ENCODE data around the gene TULP4. TPM values are rescaled to one million over a fixed set of nuclear protein-coding genes. Genes with fewer than 3 reads are reported as not detected.
A peak's percentile ranks its signal among the peaks of the same experiment; 100 is the strongest.

TULP4 gene
- total and polyA plus RNA-seq, 2 donors (not counting 1 experiment from before 2014, with no cell fraction given) = 12.0 to 90.0 TPM

DNA sequence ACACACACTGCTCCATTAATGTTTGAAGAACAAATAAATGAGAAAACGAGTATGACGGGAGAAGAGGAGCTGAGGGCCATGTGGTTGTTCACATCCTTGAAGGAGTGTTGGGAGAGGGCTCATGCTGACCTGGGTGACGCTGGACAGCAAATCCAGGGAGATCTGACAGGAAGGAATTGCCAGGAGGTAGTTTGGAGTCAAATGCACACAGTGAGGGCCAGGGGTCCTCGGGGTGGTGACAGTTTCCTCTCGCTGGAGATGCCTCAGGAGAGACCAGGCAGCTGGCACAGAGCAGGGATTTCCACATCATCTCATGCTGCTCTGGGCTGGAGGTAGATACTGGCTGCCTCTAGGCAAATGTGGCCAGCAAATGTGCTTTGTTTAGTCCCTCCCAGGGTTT, 245.7 kb downstream of the TULP4 start:
- Mint-ChIP-seq H3K4me1 (peaks cover 24% of the 10 kb centered on the region), H3K4me3 (no peak overlapping the region), H3K9me3 (ENCODE audit: insufficient read depth) (no peaks in the 10 kb centered on the region), H3K27me3 (no peaks in the 10 kb centered on the region), H3K27ac (peak overlapping the region; percentile 50)
- Histone ChIP-seq H3K36me3 (replicated peaks in 1 of 2; ENCODE audit: control extremely low read depth in 1 of 2, control insufficient read depth in 1 of 2, extremely low read depth in 1 of 2, insufficient read depth in 2 of 2, low read length in 1 of 2) (no peaks in the 10 kb centered on the region), H3K27me3 (replicated peaks in 1 of 4; ENCODE audit: control extremely low read depth in 1 of 4, control insufficient read depth in 3 of 4, insufficient read depth in 4 of 4, low read length in 3 of 4) (no peaks in the 10 kb centered on the region), H3K9me3 (ENCODE audit: control extremely low read depth in 1 of 3, control insufficient read depth in 2 of 3, insufficient read depth in 1 of 3, low read length in 2 of 3) (no peaks in the 10 kb centered on the region), H3K9ac (ENCODE audit: low read length) (no peak overlapping the region), H3K4me1 (ENCODE audit: control insufficient read depth in 2 of 2, insufficient read depth in 2 of 2, low read length in 2 of 2) (peaks cover 15 to 21% of the 10 kb centered on the region in 2 donors), H4K20me1 (ENCODE audit: control insufficient read depth, insufficient read depth, low read length, poor library complexity, severe bottlenecking) (peaks cover 12% of the 10 kb centered on the region), H3K4me2 (replicated peaks; ENCODE audit: low read depth, low read length, poor library complexity, severe bottlenecking) (no peak overlapping the region), H3K4me3 (ENCODE audit: control extremely low read depth in 1 of 5, extremely low read depth in 1 of 5, insufficient read depth in 1 of 5, low read depth in 2 of 5, low read length in 4 of 5) (no peak overlapping the region), H3K79me2 (ENCODE audit: control insufficient read depth, insufficient read depth, low read length) (peaks cover 28% of the 10 kb centered on the region), H3K27ac (ENCODE audit: low read length in 2 of 2) (no peak overlapping the region), H2AFZ (ENCODE audit: insufficient read depth, low read depth, low read length, poor library complexity, severe bottlenecking) (no peak overlapping the region)
- DNase-seq (no peak), ATAC-seq (ENCODE audit: low read depth) (no peak)
- intact Hi-C loops (cut with micrococcal nuclease) = loop anchor here (2.0 to 10.0 kb wide), 3 partner anchors 83 to 391 kb away; partner anchors contain the start of genes DYNLT1, GTF2H5 and SERAC1
- ChIA-PET POLR2A (no interaction called here), CTCF (no interaction called here)
- TF ChIP-seq, protein P1, sequence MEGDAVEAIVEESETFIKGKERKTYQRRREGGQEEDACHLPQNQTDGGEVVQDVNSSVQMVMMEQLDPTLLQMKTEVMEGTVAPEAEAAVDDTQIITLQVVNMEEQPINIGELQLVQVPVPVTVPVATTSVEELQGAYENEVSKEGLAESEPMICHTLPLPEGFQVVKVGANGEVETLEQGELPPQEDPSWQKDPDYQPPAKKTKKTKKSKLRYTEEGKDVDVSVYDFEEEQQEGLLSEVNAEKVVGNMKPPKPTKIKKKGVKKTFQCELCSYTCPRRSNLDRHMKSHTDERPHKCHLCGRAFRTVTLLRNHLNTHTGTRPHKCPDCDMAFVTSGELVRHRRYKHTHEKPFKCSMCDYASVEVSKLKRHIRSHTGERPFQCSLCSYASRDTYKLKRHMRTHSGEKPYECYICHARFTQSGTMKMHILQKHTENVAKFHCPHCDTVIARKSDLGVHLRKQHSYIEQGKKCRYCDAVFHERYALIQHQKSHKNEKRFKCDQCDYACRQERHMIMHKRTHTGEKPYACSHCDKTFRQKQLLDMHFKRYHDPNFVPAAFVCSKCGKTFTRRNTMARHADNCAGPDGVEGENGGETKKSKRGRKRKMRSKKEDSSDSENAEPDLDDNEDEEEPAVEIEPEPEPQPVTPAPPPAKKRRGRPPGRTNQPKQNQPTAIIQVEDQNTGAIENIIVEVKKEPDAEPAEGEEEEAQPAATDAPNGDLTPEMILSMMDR (IDR thresholded peaks at IDR 0.05) = no peak
- TF ChIP-seq EZH2 (IDR thresholded peaks at IDR 0.05; ENCODE audit: borderline replicate concordance, insufficient read depth, low read depth, low read length, poor library complexity, severe bottlenecking) = no peak
- WGBS (ENCODE audit: insufficient coverage) = 97% methylated on average over 5 of the region's 5 CpGs

DNA sequence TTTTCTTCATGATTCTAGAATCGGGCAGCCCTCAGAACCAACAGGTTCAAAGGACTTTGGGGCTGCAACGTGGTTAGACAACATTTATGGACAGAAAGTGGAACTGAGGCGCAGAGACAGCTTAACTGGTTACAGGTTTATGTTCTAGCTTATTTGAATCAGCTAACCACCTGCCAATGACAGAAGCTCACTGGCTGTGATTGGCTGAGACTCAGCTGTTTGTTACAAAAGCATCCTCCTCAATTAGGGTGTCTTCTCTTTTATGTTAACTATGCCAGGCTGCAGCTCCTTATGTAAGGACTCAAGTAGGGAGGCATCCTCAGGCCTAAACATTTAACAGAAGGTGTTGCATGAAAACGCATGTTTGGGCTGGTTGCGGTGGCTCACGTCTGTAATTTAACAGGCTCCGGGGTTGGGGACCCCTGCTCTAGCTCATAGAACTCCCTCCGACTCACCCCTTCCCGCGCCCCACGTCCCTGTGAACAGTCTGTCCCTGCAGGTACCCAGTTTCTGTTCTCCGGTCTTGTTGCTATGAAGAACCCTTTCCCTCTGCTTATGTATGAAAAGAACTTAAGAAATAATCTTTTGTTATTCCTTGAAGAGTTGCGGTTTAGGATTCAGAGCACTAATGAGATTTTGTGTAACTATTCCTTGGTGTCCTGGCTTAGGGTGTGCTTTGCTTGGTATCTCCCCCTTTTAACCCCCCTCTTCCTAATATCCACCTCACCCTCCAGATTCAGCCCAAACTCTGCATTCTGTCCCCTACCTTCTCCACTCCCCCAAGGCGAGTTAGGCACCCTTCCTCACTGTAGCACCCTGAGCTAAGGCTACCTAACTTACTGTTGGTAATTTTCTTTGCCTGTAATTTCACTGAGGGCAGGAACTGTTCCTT, 246.4 kb downstream of the TULP4 start:
- no peak overlapping the region for H3K4me3 ChIP-seq (ENCODE audit: control extremely low read depth in 1 of 5, extremely low read depth in 1 of 5, insufficient read depth in 1 of 5, low read depth in 2 of 5, low read length in 4 of 5)
- H2AFZ ChIP-seq (ENCODE audit: insufficient read depth, low read depth, low read length, poor library complexity, severe bottlenecking) = peak overlapping the region; percentile 81
- H3K79me2 ChIP-seq (ENCODE audit: control insufficient read depth, insufficient read depth, low read length) = peaks cover 35% of the 10 kb centered on the region
- DNase-seq = no peak
- no peaks in the 10 kb centered on the region for H3K9me3 Mint-ChIP-seq (ENCODE audit: insufficient read depth)
- H3K27ac ChIP-seq (ENCODE audit: low read length in 2 of 2) = no peak overlapping the region
- no peaks in the 10 kb centered on the region for H3K36me3 ChIP-seq (replicated peaks in 1 of 2; ENCODE audit: control extremely low read depth in 1 of 2, control insufficient read depth in 1 of 2, extremely low read depth in 1 of 2, insufficient read depth in 2 of 2, low read length in 1 of 2)
- H3K9me3 ChIP-seq (ENCODE audit: control extremely low read depth in 1 of 3, control insufficient read depth in 2 of 3, insufficient read depth in 1 of 3, low read length in 2 of 3) = no peaks in the 10 kb centered on the region
- peaks cover 15 to 21% of the 10 kb centered on the region in 2 donors for H3K4me1 ChIP-seq (ENCODE audit: control insufficient read depth in 2 of 2, insufficient read depth in 2 of 2, low read length in 2 of 2)
- ChIA-PET POLR2A (no interaction called here), CTCF (interaction anchor here (0.6 to 1.2 kb wide), 3 partner anchors 40 to 383 kb away, joined by 3 to 4 read pairs (median 3); no protein-coding TSS in a partner anchor)
- TF ChIP-seq, protein P1 (IDR thresholded peaks at IDR 0.05) = no peak
- H4K20me1 ChIP-seq (ENCODE audit: control insufficient read depth, insufficient read depth, low read length, poor library complexity, severe bottlenecking) = peaks cover 12% of the 10 kb centered on the region
- H3K4me1 Mint-ChIP-seq = peaks cover 26% of the 10 kb centered on the region
- H3K27me3 Mint-ChIP-seq = no peaks in the 10 kb centered on the region
- intact Hi-C loops (cut with micrococcal nuclease) = loop anchor here (2.0 to 10.0 kb wide), 3 partner anchors 84 to 391 kb away; partner anchors contain the start of genes DYNLT1, GTF2H5 and SERAC1
- no peaks in the 10 kb centered on the region for H3K27me3 ChIP-seq (replicated peaks in 1 of 4; ENCODE audit: control extremely low read depth in 1 of 4, control insufficient read depth in 3 of 4, insufficient read depth in 4 of 4, low read length in 3 of 4)
- H3K4me2 ChIP-seq (replicated peaks; ENCODE audit: low read depth, low read length, poor library complexity, severe bottlenecking) = no peak overlapping the region
- no peak for ATAC-seq (ENCODE audit: low read depth)
- H3K9ac ChIP-seq (ENCODE audit: low read length) = no peak overlapping the region
- H3K4me3 Mint-ChIP-seq = peak overlapping the region; percentile 74
- H3K27ac Mint-ChIP-seq = peak overlapping the region; percentile 82
- 100% methylated on average over 9 of the region's 14 CpGs for WGBS (ENCODE audit: insufficient coverage)
